ENCODE data around the gene CDCA3.

Gene CDCA3

GRCh38 chr12:6852651-6853354 is 1.7 kb upstream of the CDCA3 start:
- DNase-seq = no peak

- DNase-seq = peak; percentile 99
Measured at GRCh38 chr12:6851921-6852650, 1.0 kb upstream of the CDCA3 start, which contains the start of gene USP5. USP5 (plus strand) TSS chr12:6852150; CDS start chr12:6852180, 30 bp downstream.

GRCh38 chr12:6850796-6851152 is 312 bp downstream of the CDCA3 start:
- no peak for DNase-seq

GRCh38 chr12:6849976-6850560 is 1.0 kb downstream of the CDCA3 start:
- no peak for DNase-seq

- no peak for DNase-seq
Measured at GRCh38 chr12:6849427-6849826, 1.7 kb downstream of the CDCA3 start.

- no peak for DNase-seq
Measured at GRCh38 chr12:6847676-6848075, 3.4 kb downstream of the CDCA3 start.

- DNase-seq = no peak
Measured at GRCh38 chr12:6846316-6846869, 4.7 kb downstream of the CDCA3 start.

- DNase-seq = no peak
Measured at GRCh38 chr12:6845395-6845794, 5.7 kb downstream of the CDCA3 start.

- no peak for DNase-seq
Measured at GRCh38 chr12:6843118-6843902, 7.8 kb downstream of the CDCA3 start.

GRCh38 chr12:6842075-6842474 is 9.0 kb downstream of the CDCA3 start:
- no peak for DNase-seq

GRCh38 chr12:6840761-6841515 is 10.1 kb downstream of the CDCA3 start, which contains the start of gene GNB3:
GNB3 (plus strand) TSS chr12:6840925; CDS start chr12:6841288, 363 bp downstream.
- DNase-seq = no peak

GRCh38 chr12:6840330-6840729 is 10.8 kb downstream of the CDCA3 start:
- DNase-seq = no peak

- no peak for DNase-seq
Measured at GRCh38 chr12:6839482-6840201, 11.4 kb downstream of the CDCA3 start.

- DNase-seq = no peak
Measured at GRCh38 chr12:6838854-6839253, 12.2 kb downstream of the CDCA3 start.

- no peak for DNase-seq
Measured at GRCh38 chr12:6837370-6838060, 13.6 kb downstream of the CDCA3 start.

- no peak for DNase-seq
Measured at GRCh38 chr12:6836851-6837250, 14.2 kb downstream of the CDCA3 start.

- DNase-seq = no peak
Measured at GRCh38 chr12:6834873-6835272, 16.2 kb downstream of the CDCA3 start.

- DNase-seq = no peak
Measured at GRCh38 chr12:6834254-6834653, 16.8 kb downstream of the CDCA3 start.

- DNase-seq = no peak
Measured at GRCh38 chr12:6833189-6833890, 17.7 kb downstream of the CDCA3 start.

- no peak for DNase-seq
Measured at GRCh38 chr12:6832125-6832524, 19.0 kb downstream of the CDCA3 start.
